ENCODE data around the gene DBH.

DBH gene

DNA sequence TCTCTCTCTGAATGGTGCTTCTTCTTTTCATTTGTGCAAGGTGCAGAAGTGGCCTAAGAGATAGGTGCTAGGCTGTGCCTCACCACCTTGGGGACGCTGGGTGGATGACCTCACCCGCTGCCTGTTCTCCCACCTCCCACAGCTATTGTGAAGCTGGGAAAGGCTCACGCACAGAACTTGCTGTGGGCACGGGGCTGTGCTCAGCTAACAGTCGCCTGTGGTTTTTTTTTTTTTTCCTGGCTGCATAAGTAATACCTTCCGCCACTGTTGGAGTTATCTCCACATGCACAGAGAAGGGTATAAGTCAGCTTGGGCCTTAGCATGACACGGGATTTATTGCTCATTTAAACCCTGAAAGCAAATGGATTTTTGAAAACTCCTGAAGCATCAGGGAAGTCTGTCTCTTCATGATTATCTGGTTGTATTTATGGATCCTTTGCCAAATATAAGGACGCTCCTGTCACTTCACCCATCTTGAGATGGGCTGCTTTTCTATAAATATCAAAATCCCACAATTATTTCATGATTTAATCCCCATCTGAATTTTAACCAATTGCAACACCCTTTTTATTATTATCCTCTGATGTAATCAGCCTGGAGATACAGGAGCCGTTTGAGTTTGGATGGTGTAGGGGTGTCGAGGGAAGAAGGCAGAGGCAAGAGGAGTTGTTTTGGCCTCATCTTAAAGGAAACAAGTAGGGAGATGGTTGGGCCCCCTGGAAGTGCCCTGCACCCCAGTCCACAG lies 9.0 kb downstream of the DBH start:
- H3K27ac ChIP-seq (ENCODE audit: low read length), result no peak overlapping the region
- H3K9ac ChIP-seq (ENCODE audit: low read length), result no peak overlapping the region
- H3K27me3 ChIP-seq (replicated peaks; ENCODE audit: insufficient read depth, low read length), result peaks cover 99% of the 10 kb centered on the region
- no peaks in the 10 kb centered on the region for H3F3A ChIP-seq (ENCODE audit: insufficient read depth, low read length)
- H3K79me2 ChIP-seq (ENCODE audit: low read length), result no peaks in the 10 kb centered on the region
- H3K9me3 ChIP-seq (replicated peaks; ENCODE audit: insufficient read depth, low read length), result no peaks in the 10 kb centered on the region
- H3K9me2 ChIP-seq (replicated peaks; ENCODE audit: insufficient read depth, low read length), result no peaks in the 10 kb centered on the region
- H3K4me3 ChIP-seq (ENCODE audit: low read length), result no peak overlapping the region
- H2AFZ ChIP-seq (ENCODE audit: low read length), result no peak overlapping the region
- H4K20me1 ChIP-seq (ENCODE audit: insufficient read depth, low read length), result no peaks in the 10 kb centered on the region
- H3K4me2 ChIP-seq (ENCODE audit: low read depth, low read length), result no peak overlapping the region
- H3K36me3 ChIP-seq (replicated peaks; ENCODE audit: insufficient read depth, low read length), result no peaks in the 10 kb centered on the region
- no peak for DNase-seq
- no peaks in the 10 kb centered on the region for H3K4me1 ChIP-seq (ENCODE audit: low read length)
- TF ChIP-seq CTCF (IDR thresholded peaks at IDR 0.05; ENCODE audit: low read length) (no peak), EZH2phosphoT487 (IDR thresholded peaks at IDR 0.05; ENCODE audit: low read length) (no peak), EZH2 (optimal IDR thresholded peaks at IDR 0.05; ENCODE audit: low read depth, low read length) (no peak)

DNA sequence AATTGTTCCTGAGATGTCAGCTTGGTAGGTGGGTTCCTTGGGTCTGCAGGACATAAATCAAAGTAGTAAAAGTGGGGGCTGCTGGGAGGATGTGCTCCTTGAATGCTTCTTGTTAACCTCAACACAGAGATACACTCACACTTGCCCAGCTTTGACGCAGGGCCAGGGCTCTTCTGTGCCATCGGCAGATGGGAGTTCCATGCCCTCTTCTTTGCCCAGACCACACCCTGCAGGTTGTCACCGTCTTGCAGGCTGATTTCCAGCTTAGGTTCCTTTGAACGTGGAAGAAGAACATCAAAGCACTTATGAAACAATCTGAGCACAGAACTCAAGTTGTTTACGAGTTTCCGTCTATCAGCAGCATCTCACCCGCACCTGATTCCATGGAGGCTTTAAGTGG lies 11.0 kb downstream of the DBH start:
- H3F3A ChIP-seq (ENCODE audit: insufficient read depth, low read length), result no peaks in the 10 kb centered on the region
- H3K27ac ChIP-seq (ENCODE audit: low read length), result no peak overlapping the region
- no peaks in the 10 kb centered on the region for H3K79me2 ChIP-seq (ENCODE audit: low read length)
- TF ChIP-seq EZH2phosphoT487 (IDR thresholded peaks at IDR 0.05; ENCODE audit: low read length) (no peak), CTCF (IDR thresholded peaks at IDR 0.05; ENCODE audit: low read length) (no peak), EZH2 (optimal IDR thresholded peaks at IDR 0.05; ENCODE audit: low read depth, low read length) (no peak)
- H3K4me2 ChIP-seq (ENCODE audit: low read depth, low read length), result no peak overlapping the region
- H2AFZ ChIP-seq (ENCODE audit: low read length), result no peak overlapping the region
- no peak overlapping the region for H3K9ac ChIP-seq (ENCODE audit: low read length)
- no peak overlapping the region for H3K4me3 ChIP-seq (ENCODE audit: low read length)
- peaks cover 93% of the 10 kb centered on the region for H3K27me3 ChIP-seq (replicated peaks; ENCODE audit: insufficient read depth, low read length)
- no peak for DNase-seq
- H4K20me1 ChIP-seq (ENCODE audit: insufficient read depth, low read length), result no peaks in the 10 kb centered on the region
- H3K9me2 ChIP-seq (replicated peaks; ENCODE audit: insufficient read depth, low read length), result no peaks in the 10 kb centered on the region
- H3K9me3 ChIP-seq (replicated peaks; ENCODE audit: insufficient read depth, low read length), result no peaks in the 10 kb centered on the region
- no peaks in the 10 kb centered on the region for H3K4me1 ChIP-seq (ENCODE audit: low read length)
- H3K36me3 ChIP-seq (replicated peaks; ENCODE audit: insufficient read depth, low read length), result no peaks in the 10 kb centered on the region

DNA sequence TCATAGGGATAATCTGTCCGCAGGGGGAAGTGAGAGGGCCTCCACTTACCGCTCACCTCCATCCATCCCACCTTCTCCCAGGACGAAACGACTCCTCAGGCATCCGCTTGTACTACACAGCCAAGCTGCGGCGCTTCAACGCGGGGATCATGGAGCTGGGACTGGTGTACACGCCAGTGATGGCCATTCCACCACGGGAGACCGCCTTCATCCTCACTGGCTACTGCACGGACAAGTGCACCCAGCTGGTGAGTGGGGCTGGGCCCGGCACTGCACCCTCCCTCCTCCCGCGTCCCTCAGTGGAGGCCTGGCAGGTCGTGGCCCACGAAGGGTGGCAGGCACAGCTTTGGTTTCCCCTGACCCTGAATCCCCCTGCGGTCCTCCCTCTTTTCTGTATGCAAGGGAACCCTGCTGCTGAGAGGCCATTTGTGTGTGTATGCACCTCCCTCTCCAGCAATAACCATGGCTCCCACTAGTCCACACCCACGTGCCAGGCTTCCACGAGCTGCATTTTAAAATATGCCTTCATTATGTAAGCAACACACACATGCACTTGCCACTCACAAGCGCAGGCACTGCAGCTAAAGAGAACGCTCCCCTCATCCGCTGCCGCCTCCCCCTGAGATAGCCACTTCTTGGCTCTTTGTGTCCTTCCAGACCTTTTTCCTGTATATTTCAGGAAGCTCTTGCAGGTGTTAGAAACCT lies 11.8 kb downstream of the DBH start:
- Histone ChIP-seq H3K4me3 (ENCODE audit: low read length) (no peak overlapping the region), H3K9ac (ENCODE audit: low read length) (no peak overlapping the region), H3K36me3 (replicated peaks; ENCODE audit: insufficient read depth, low read length) (no peaks in the 10 kb centered on the region), H3F3A (ENCODE audit: insufficient read depth, low read length) (no peaks in the 10 kb centered on the region), H3K4me2 (ENCODE audit: low read depth, low read length) (no peak overlapping the region), H3K9me3 (replicated peaks; ENCODE audit: insufficient read depth, low read length) (no peaks in the 10 kb centered on the region), H3K79me2 (ENCODE audit: low read length) (no peaks in the 10 kb centered on the region), H3K4me1 (ENCODE audit: low read length) (no peaks in the 10 kb centered on the region), H2AFZ (ENCODE audit: low read length) (no peak overlapping the region), H3K27me3 (replicated peaks; ENCODE audit: insufficient read depth, low read length) (peaks cover 93% of the 10 kb centered on the region), H3K9me2 (replicated peaks; ENCODE audit: insufficient read depth, low read length) (no peaks in the 10 kb centered on the region), H4K20me1 (ENCODE audit: insufficient read depth, low read length) (no peaks in the 10 kb centered on the region), H3K27ac (ENCODE audit: low read length) (no peak overlapping the region)
- TF ChIP-seq EZH2 (optimal IDR thresholded peaks at IDR 0.05; ENCODE audit: low read depth, low read length) (no peak), EZH2phosphoT487 (IDR thresholded peaks at IDR 0.05; ENCODE audit: low read length) (no peak), CTCF (IDR thresholded peaks at IDR 0.05; ENCODE audit: low read length) (no peak)
- no peak for DNase-seq
